Left ventricle myocardium superior (tissue), 1 donor: ENCODE data around the gene PIP4K2A. TPM values are rescaled to one million over a fixed set of nuclear protein-coding genes. Genes with fewer than 3 reads are reported as not detected.

Source experiments
- ATAC-seq: fragments of 200-7000 bp; cut with Tn5 transposase; one replicate; pipeline ENCODE4 v1.9.1; 2020; ENCODE audit warnings: mild to moderate bottlenecking, moderate library complexity
- DNase-seq: peaks from one replicate; pipeline ENCODE4 v3.0.0-alpha.2; 2020
- intact Hi-C: fragments of 100-400 bp; cut with micrococcal nuclease; formaldehyde crosslinking; loops from one replicate; pipeline ENCODE4 v1.11.0; 2022
- total RNA-seq: library from RNA; stranded (reverse); fragmentation: NEBNext Ultra II Directional; extraction: Animal tissue kit (Norgen Biotek cat#: 25700); gene quantifications from one replicate; pipeline ENCODE4 v1.2.1, GENCODE V29; 2021
- donor health status: DM: no; HTN: yes; CAD: no; lungs with severe emphysema.

The PIP4K2A gene
- total RNA-seq, 1 donor from 2014 or later: 12.1 TPM

DNA sequence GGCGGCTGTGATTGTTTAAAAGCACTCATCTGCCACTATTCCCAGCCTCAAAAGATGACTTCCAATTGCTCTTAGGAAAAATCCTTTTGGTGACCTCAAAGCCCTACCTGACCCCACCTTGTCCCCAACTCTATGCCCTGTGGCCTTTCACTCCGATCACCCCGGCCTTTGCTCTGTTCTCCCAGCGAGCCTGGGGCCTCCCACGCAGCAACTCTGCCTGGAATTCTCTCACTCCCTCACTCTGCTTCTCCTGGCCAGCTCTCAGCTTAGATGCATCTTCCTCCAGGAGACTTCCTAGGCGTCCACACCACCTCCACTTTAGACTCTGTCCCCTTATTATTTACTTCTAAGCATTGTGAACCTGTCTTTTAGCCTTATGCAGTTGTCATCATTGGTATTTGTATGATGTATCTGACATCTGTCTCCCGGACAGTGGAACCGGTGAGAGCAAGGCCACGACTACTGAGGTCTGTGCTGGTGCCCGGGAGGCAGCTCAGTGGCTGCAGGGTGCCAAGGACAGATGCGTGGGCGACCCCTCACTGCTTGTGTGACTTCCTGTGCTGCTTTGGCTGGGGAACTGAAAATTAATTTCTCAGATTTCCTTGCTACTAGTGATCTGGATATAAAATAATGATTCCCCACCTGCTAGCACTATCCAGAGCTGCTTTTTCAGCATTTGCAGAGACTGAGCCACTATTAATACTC is 63.0 kb downstream of the PIP4K2A start:
- no peak for ATAC-seq
- no peak for DNase-seq
- intact Hi-C loops: no loop called here

DNA sequence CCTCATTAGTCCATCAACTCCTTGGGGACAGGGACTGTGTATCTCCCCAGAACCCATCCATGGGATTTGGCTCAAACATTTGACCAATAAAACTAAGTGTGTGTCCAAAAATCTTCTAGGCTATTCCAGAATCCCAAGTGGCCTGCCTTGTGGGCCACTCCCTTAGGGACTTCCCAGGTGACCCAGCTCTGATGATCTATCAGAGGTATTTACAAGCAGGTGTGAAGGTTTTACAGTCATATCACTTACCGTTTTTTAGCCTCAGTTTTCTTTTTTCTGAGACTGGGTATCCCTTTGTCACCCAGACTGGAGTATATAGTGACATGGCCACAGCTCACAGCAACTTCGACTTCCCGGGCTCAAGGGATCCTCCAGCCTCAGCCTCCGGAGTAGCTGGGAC is 64.4 kb downstream of the PIP4K2A start:
- ATAC-seq: no peak
- intact Hi-C loops: no loop called here

DNA sequence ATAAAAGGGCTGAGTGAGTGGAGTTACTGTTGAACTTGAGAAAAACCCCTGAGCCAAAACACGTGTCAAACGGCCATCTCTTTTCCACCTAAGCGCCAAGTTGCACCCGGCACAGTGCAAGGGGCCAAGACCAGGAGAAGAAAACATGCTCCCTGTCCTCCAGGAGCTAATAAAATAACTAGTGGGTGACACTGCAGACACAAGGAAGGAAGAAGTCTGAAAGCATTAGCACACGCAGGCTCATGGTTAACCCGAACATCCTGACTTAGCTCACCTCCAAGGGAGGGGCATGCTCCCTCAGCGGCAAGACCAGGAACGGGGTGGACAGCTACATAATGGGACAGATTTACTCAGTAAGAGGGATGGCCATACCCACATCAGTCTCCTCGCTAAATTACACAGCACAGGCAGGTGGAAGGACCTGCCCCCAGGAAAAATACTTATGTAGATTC is 65.0 kb downstream of the PIP4K2A start:
- DNase-seq (no peak), ATAC-seq (no peak)
- intact Hi-C loops: no loop called here

More for the DNA sequence above, 64.4 kb downstream of the PIP4K2A start:
- DNase-seq: no peak

DNA sequence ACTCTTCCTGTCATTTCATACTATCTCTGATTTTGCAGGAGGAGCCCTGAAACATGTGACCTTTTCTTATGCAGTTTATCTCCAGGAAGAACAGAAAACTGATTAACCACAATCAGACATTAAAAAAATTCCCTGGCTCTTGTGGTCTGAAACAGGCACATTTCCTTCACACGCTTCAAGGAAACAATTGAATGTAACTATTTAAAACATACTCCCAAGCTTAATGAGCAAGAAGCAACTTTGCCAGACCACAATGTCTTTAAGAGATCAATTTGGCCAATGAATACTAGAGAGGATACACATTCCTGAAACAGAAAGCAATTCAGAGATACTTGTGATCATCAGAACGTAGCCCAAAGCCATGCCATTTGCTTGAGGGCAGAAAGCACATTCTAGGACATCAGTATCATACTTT is 65.8 kb downstream of the PIP4K2A start:
- ATAC-seq: no peak
- DNase-seq: no peak
- intact Hi-C loops: no loop called here

DNA sequence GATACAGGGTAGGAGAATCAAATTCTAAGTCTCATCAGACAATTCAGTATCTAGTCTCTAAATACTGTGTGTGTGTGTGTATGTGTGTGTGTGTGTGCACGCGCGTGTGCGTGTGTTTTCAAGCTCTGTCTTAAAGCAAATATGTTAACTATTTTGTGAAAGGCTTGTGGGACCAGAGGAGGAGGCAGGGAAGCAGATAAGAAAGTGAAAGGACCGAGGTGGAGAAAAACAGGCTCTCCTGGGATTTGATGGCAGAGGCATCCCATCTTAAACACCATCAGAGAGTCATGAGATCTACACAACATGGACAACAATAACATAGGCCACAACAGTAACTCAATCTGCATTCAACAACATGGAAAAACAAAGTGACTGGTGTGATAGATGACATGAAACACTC is 67.1 kb downstream of the PIP4K2A start:
- intact Hi-C loops: no loop called here
- DNase-seq (no peak), ATAC-seq (no peak)

DNA sequence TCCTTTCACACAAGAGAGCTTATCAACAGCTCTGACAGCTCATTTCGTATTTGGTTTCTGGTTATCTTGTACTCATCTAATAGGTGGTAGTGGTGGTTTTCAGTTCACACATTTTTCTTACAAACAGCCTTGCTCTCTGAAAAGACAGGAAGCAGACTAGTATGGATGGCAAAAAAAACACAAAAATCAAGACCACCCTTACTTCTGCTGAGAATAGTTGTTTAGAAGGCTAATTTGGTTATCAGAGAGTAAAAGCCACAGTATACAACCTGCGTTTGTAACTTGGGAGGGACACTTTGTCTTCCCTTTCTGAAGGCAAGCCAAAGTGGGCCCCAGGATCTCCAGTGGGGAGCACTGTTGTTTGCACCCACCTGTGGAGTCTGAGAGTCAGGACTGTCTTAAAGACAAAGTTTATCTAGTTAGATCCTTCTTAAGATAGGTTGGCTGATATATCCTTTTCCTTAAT is 68.0 kb downstream of the PIP4K2A start:
- DNase-seq (no peak), ATAC-seq (no peak)
- intact Hi-C loops: no loop called here

DNA sequence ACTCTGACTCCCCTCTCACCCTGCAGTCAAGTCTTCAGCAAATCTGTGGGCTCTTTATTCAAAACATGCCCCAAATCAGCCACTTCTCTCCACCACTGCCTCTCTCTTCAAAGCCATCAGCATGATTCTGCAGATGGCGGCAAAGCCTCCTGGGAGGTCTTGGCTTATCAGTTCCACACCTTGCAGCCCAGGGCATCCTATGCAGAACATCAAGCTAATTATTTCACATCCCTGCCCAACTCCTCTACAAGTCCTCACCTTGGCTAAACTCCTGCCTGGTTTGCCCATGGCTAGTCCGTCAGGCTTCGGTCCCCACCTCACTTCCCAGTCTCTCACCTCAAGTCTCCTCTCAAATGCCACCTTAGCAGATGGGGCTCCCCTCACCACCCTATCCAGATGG is 70.2 kb downstream of the PIP4K2A start:
- no peak for ATAC-seq
- intact Hi-C loops: no loop called here
- DNase-seq: no peak

DNA sequence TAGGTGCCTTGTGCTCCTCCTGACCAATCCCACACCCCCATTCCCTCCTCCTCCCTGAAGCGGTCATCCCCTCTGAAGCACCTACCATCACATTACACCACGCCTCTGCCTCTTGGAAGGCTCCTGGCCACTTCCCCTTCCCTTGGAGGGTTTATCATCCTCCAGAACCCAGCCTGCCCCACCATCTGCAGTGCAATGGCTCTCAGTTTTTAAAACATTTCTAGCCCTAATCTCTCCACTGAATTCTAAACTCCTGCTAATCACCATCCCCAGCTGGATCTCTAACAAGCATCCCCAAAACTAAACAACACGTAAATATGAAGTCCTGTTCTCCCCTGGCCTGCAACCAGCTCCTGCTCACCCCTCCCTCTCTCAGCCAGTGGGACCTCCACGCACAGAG is 70.6 kb downstream of the PIP4K2A start:
- DNase-seq: no peak
- ATAC-seq: no peak
- intact Hi-C loops: no loop called here

DNA sequence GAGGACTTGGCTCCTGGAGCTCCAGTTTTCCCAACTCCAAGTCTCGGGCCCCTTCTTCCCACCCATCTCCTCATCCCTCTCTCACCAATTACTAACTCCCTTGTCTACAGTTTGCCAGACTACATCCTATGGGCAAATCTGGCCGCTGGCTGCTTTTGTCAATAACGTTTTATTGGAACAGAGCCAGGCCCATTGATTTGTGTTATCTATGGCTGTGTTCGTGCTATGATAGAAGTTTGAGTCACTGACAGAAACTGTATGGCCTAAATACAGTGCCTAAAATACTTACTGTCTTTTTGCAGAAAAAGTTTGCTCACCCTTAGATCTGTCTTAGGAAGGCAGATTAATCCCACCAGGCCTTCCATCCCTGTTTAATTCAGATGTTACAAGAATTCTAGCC is 71.3 kb downstream of the PIP4K2A start:
- intact Hi-C loops: no loop called here

DNA sequence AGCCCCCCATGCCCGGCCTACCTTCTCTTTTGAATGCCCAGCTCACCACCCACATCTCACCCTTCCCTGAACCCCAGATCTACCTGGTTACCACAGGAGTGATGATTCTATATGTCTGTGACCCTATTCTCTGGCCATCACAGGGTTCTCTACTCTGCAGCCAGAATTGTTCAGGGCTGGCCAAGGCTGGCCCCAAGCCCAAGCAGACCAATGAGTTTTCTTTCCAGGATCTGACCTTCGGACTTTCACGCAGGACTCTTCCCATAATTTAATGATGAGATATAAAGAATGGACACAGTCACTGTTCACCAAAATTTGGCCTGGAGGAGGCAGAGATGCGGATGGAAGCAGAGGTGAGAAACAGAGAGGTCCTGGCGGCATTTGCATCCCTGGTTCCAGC is 72.6 kb downstream of the PIP4K2A start:
- intact Hi-C loops: no loop called here
- DNase-seq: no peak
- ATAC-seq: no peak

More for the DNA sequence above, 71.3 kb downstream of the PIP4K2A start:
- DNase-seq (no peak), ATAC-seq (no peak)

DNA sequence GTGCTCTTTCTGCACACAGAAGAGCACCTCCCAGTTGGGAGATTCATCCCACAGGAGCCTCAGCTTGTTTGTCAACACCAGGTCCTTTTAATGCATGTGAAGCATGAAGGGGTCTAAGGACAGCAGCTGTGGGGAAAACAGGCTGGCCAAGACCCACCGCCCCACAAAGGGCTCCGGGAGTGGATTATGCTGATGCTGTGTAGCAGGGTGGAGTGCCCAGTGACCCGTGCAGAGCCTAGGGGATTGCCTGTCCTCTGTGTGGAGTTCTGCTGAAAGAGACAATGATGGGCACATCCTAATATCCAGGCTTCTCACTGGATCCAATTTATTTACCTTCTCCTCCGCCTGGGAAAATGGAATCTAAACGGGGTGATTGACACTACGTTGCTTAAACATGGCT is 74.0 kb downstream of the PIP4K2A start:
- intact Hi-C loops: no loop called here
- DNase-seq: no peak
- ATAC-seq: no peak

DNA sequence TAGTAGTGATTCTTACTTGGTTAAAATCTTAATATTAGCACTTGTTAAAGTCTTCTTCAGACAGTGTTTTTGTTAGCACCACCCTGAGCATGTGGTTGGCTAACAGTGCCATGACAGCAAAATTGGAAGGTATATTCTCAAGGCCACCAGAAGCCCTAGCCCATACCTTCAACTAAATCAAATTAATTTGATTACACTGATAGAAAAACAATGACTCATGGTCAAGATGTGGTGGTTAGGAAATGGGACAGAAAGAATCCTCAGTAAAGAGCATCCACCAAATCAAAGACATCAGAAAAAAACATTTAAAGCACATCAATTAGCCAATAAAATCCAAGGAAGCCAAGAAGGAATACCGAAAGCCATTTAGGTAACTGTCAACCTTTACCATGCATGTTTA is 75.5 kb downstream of the PIP4K2A start:
- ATAC-seq (no peak), DNase-seq (no peak)
- intact Hi-C loops: no loop called here

DNA sequence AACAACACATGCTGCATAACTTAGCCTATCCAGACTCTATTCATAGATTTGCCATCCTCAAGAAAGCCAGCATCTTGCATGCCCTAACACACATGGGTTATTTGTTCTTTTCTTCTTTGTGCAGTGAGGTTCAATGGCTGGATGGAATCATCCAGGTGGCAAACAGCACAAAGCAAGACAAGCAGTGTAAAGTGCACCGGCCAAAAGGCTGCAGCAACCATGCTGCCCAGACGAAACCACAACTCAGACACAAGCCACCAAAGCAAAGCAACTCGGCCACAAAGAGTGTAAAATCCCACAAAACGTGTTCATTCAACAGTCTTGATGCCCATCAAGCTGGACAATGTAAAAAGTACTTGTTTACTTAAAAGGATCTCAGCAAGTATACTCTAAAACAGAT is 76.9 kb downstream of the PIP4K2A start:
- ATAC-seq (peak; percentile 50), DNase-seq (no peak)
- intact Hi-C loops: no loop called here

DNA sequence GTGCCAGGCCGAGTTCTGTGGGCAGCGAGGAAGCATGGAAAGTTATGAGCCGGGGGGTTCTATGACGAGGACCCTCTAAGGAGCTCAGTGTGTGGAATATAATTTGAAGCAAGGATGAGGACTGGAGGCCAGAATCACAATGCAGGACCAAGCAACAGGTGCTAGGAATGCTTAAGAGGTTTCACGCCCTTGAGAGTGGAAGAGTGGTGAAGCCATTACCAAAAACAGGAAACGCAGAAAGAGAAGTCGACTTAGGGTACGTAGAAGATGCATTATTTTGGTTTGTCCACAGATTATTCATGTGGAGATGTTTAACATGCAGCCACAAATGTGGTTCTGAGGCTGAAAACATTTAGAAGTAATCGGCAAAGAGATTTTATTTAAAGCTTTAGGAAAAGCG is 78.7 kb downstream of the PIP4K2A start:
- DNase-seq (no peak), ATAC-seq (no peak)
- intact Hi-C loops: no loop called here

DNA sequence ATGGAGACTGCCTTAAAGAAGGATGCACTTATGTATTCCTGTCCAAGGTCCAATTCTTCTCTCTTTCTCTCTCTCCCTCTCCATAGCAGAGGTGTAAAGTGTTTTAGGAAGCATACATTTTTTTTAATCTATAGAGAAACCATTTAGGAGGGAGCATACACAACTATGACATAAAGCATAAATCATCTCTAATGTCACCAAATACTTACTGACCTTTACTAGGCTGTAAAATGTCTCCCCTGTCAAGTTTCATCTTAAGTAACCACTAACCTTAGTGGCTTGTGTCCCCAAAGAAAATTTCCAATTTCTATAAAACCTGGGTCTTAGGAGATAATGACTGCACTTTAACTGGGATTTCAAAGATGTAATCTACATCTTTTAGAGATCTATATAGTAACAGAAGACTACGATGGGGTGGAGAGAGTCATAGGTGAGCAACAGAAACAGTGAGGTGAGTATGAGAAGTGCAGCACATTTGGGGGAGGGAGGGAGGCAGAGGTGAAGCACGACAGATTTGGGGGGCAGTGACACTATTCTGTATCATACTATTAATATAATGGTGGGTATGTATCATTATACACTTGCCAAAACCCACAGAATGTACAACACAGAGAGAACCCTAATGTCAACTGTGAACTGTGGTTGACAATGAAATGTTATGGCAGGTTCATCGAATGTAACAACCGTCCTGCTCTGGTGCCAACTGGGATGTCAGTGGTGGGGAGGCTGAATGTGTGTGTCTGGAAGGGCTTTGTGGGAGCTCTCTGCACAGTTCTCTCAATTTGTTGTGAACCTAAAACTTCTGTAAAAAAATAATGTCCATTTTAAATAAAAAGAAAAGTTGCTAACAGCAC is 79.5 kb downstream of the PIP4K2A start:
- intact Hi-C loops: no loop called here
- ATAC-seq: no peak
- no peak for DNase-seq

DNA sequence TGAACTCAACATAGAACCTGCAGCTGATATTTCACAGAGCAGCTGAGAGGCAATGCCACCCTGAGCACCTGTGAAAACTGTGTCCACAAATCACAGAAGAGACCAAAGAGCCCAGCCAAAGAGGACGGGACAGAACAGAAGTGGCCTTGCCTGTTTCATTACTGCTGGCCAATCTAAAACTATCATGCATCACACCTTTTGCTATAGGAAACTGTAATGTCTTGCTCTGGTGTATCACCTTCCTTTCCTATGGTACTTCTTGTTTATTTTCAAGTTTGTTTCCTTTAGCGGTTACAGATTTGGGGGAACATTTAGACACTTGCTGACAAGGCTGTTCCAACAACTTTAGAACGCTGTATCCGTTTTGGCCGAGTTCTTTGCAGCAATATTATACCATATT is 80.3 kb downstream of the PIP4K2A start:
- DNase-seq: no peak
- intact Hi-C loops: no loop called here
- ATAC-seq: no peak

DNA sequence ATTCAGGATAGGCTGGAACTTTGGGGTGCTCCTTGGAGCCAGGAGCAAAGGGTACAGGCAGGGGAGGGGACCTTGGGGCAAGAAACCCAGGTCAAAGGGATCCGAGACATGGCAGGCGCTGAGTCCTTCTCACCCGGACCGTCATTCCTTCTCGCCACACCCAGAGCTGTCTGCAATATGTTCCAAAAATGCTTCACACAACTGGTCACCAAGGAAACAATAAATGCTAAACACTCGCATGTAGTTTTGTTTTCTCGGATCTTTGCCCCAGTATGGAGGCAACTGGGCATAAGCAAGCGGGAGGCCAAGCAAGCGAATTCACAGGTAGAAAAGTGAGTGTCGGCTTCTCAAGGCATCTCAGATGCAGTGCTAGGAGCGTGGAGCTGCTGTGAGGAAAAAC is 80.8 kb downstream of the PIP4K2A start:
- ATAC-seq: no peak
- intact Hi-C loops: no loop called here
- no peak for DNase-seq

DNA sequence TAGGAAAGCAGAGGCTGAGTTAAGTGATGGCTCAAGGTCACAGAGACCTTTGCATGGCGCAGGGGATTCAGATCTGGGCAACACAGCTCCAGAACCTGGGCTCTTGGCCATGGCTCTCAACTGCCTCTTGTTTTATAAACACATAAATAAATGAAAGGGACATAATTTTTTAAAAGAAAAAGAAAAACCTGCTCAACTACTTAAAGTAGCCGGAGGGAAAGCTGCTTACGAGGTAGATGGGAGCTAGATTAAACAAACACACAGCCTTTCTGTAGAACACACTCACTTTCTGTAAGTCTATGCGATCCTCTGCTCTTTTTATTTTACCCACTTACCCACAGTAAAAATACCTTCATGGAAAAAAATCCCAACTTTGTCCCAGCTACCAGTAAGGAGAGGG is 81.3 kb downstream of the PIP4K2A start:
- ATAC-seq: no peak
- no peak for DNase-seq
- intact Hi-C loops: no loop called here

DNA sequence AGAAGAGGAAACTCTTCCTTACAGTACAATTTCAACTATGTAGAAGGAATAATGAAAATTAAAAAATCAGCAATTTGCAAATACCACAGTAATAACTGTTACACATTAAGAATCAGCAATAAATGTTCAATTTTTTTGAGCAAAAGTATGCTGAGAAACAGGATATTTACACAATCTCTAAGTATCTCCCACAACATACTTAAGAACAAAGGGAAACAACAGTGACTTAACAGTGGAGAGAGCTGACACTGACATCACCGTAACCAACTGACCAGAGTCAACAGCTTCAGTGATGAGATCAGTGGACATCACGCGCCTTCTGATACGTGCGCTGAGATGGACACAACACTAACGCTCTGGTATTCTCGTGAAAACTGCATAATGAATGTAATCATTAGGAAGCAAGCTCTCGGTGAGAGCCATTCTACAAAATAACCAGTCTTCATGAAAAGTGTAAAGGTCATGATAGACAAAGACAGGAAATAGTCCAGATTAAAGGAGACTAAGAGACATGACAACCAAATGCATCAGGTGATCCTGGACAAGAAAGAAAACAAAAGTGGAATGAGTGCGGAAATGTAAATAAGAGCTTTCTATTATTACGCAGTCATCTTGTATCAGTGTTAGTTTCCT is 82.6 kb downstream of the PIP4K2A start:
- DNase-seq: no peak
- intact Hi-C loops: no loop called here
- peak; percentile 30 for ATAC-seq

DNA sequence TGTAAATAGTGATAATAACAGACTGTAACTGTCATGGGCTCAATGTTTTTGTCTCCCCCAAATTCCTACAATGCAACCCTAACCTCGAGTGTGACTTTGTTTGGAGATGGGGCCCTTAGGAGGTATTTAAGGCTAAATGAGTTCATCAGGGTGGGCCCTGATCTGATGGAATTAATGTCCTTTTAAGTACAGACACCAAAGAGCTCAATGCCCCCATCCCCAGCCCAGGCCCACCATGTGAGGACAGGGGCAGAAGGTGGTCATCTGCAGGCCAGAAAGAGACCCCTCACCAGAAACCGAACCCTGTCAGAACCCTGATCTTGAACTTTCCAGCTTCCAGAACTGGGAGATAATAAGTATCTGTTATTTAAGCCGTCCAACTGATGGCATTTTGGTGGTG is 83.2 kb downstream of the PIP4K2A start:
- intact Hi-C loops: no loop called here
- ATAC-seq (no peak), DNase-seq (no peak)
